ENCODE results near the gene TMTC1.

DNA sequence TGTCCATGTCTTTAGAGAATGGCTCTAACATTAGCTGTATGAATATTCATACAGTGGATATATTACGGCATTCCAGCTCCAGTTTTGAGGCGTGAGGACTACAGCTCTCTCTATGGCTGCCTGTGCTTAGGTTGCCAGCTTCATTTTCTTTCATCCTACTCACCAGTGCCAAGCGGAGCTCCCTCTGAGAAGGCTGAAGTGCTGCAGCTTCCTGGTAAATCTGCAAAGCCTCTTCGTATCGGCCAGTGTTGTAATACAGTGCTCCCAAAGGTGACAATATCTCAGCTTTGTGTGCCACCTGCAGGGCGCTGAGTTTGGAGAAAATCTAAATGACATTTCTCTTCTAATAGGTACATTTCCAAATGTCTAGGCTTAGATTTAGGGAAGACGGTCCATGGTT, 266.5 kb downstream of the TMTC1 start:
- no peak for TF ChIP-seq YY1 (IDR thresholded peaks at IDR 0.05; ENCODE audit: insufficient read depth, insufficient read length)
- no peak for TF ChIP-seq SUZ12 (IDR thresholded peaks at IDR 0.05; ENCODE audit: extremely low read depth, insufficient read depth, insufficient read length)
- no peak for TF ChIP-seq ZNF274 (IDR thresholded peaks at IDR 0.05; ENCODE audit: low read depth, low read length)
